Measurements from ENCODE around the gene DDX1. TPM values are rescaled to one million over a fixed set of nuclear protein-coding genes. Genes with fewer than 3 reads are reported as not detected.

Gene DDX1
- polyA plus RNA-seq, 1 donor (not counting 4 experiments of a cell fraction or from before 2014, with no cell fraction given) = 140 TPM

DNA sequence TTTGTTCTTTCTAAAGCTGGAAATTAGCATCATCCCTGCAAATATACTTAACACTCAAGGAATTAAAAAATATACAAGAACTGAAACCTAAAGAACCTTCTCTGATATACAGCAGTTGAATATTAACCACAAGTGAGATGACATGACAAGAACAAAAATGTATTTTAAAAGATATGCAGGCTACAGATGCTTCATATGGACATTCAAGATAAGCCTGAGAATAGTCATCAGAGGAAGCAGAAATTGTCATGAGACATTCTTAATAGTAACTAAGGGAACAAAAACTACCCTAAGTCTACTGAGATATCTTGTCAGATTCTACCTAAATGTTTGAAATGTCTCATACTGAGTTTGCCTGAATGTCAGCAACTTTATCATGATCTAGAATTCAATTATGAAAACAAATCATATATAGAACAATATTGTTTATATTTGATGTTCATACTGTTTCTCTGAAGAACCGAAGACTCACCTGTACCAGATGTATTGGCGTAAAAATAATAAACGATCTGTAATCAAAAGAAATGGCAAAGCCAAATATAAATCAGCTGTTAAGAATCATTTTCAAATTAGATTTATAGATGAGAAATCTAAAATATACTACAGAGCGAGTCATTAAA lies 35.2 kb upstream of the DDX1 start:
- dilution Hi-C loops (cut with MboI; ENCODE audit: extremely low pct_ligation_motif_present, low sequenced_read_pairs) = no loop called here

GRCh38 chr2:15557887-15558311 lies 33.8 kb upstream of the DDX1 start:
- Histone ChIP-seq H3K27me3 (ENCODE audit: control insufficient read depth, extremely low read depth, insufficient read depth, low read length) (no peaks in the 10 kb centered on the region), H2AFZ (ENCODE audit: control insufficient read depth, low read length) (peak overlapping the region; percentile 45), H3K4me2 (ENCODE audit: control insufficient read depth, extremely low read depth, insufficient read depth, low read depth, low read length) (peak overlapping the region; percentile 53), H3K36me3 (ENCODE audit: control insufficient read depth in 2 of 2, extremely low read depth in 1 of 2, insufficient read depth in 2 of 2, low read length in 2 of 2) (peaks cover 4 to 5% of the 10 kb centered on the region in 2 experiments), H3K27ac (ENCODE audit: control insufficient read depth, insufficient read depth, low read length) (peak overlapping the region; percentile 46), H3K79me2 (ENCODE audit: control insufficient read depth, insufficient read depth, low read length) (peaks cover 40% of the 10 kb centered on the region), H3K9me1 (ENCODE audit: control insufficient read depth, extremely low read depth, insufficient read depth, low read length) (no peaks in the 10 kb centered on the region), H3K9me3 (ENCODE audit: control insufficient read depth, low read depth, low read length) (no peaks in the 10 kb centered on the region), H4K20me1 (ENCODE audit: control insufficient read depth, extremely low read depth, insufficient read depth, low read length) (no peaks in the 10 kb centered on the region), H3K9ac (ENCODE audit: control insufficient read depth, extremely low read depth, insufficient read depth, low read length) (no peak overlapping the region), H3K4me1 (ENCODE audit: control insufficient read depth, extremely low read depth, insufficient read depth, low read length) (peaks cover 20% of the 10 kb centered on the region), H3K4me3 (ENCODE audit: control insufficient read depth in 2 of 3, extremely low read depth in 1 of 3, insufficient read depth in 2 of 3, low read depth in 1 of 3, low read length in 3 of 3) (peak overlapping the region in 2 of 3 experiments; percentile 13 to 50)
- no peak for TF ChIP-seq EZH2 (IDR thresholded peaks at IDR 0.05; ENCODE audit: low read length)
- TF ChIP-seq, protein P1, sequence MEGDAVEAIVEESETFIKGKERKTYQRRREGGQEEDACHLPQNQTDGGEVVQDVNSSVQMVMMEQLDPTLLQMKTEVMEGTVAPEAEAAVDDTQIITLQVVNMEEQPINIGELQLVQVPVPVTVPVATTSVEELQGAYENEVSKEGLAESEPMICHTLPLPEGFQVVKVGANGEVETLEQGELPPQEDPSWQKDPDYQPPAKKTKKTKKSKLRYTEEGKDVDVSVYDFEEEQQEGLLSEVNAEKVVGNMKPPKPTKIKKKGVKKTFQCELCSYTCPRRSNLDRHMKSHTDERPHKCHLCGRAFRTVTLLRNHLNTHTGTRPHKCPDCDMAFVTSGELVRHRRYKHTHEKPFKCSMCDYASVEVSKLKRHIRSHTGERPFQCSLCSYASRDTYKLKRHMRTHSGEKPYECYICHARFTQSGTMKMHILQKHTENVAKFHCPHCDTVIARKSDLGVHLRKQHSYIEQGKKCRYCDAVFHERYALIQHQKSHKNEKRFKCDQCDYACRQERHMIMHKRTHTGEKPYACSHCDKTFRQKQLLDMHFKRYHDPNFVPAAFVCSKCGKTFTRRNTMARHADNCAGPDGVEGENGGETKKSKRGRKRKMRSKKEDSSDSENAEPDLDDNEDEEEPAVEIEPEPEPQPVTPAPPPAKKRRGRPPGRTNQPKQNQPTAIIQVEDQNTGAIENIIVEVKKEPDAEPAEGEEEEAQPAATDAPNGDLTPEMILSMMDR (optimal IDR thresholded peaks at IDR 0.05 in 1 of 3, IDR thresholded peaks at IDR 0.05 in 1 of 3, conservative IDR thresholded peaks at IDR 0.05 in 1 of 3; ENCODE audit: extremely low read depth in 1 of 3, insufficient read depth in 2 of 3, low read length in 3 of 3) = no peak
- FAIRE-seq (peak; percentile 73), DNase-seq (ENCODE audit: low read depth, low spot score) (no peak)
- dilution Hi-C loops (cut with MboI; ENCODE audit: extremely low pct_ligation_motif_present, low sequenced_read_pairs) = no loop called here

More for the DNA sequence above, 35.2 kb upstream of the DDX1 start:
- FAIRE-seq (no peak), DNase-seq (ENCODE audit: low read depth, low spot score) (no peak)
- Histone ChIP-seq H2AFZ (ENCODE audit: control insufficient read depth, low read length) (no peak overlapping the region), H3K9me3 (ENCODE audit: control insufficient read depth, low read depth, low read length) (no peaks in the 10 kb centered on the region), H3K4me3 (ENCODE audit: control insufficient read depth in 2 of 3, extremely low read depth in 1 of 3, insufficient read depth in 2 of 3, low read depth in 1 of 3, low read length in 3 of 3) (no peak overlapping the region), H3K27me3 (ENCODE audit: control insufficient read depth, extremely low read depth, insufficient read depth, low read length) (no peaks in the 10 kb centered on the region), H3K9me1 (ENCODE audit: control insufficient read depth, extremely low read depth, insufficient read depth, low read length) (no peaks in the 10 kb centered on the region), H3K27ac (ENCODE audit: control insufficient read depth, insufficient read depth, low read length) (no peak overlapping the region), H3K9ac (ENCODE audit: control insufficient read depth, extremely low read depth, insufficient read depth, low read length) (no peak overlapping the region), H3K4me2 (ENCODE audit: control insufficient read depth, extremely low read depth, insufficient read depth, low read depth, low read length) (no peak overlapping the region), H3K4me1 (ENCODE audit: control insufficient read depth, extremely low read depth, insufficient read depth, low read length) (peaks cover 18% of the 10 kb centered on the region), H3K79me2 (ENCODE audit: control insufficient read depth, insufficient read depth, low read length) (peaks cover 40% of the 10 kb centered on the region), H3K36me3 (ENCODE audit: control insufficient read depth in 2 of 2, extremely low read depth in 1 of 2, insufficient read depth in 2 of 2, low read length in 2 of 2) (peaks cover 4 to 5% of the 10 kb centered on the region in 2 experiments), H4K20me1 (ENCODE audit: control insufficient read depth, extremely low read depth, insufficient read depth, low read length) (no peaks in the 10 kb centered on the region)
- TF ChIP-seq, protein P1 (optimal IDR thresholded peaks at IDR 0.05 in 1 of 3, IDR thresholded peaks at IDR 0.05 in 1 of 3, conservative IDR thresholded peaks at IDR 0.05 in 1 of 3; ENCODE audit: extremely low read depth in 1 of 3, insufficient read depth in 2 of 3, low read length in 3 of 3) = no peak
- no peak for TF ChIP-seq EZH2 (IDR thresholded peaks at IDR 0.05; ENCODE audit: low read length)

Measured in keratinocyte (primary cell).